ENCODE data around the gene STXBP6.

The STXBP6 gene

DNA sequence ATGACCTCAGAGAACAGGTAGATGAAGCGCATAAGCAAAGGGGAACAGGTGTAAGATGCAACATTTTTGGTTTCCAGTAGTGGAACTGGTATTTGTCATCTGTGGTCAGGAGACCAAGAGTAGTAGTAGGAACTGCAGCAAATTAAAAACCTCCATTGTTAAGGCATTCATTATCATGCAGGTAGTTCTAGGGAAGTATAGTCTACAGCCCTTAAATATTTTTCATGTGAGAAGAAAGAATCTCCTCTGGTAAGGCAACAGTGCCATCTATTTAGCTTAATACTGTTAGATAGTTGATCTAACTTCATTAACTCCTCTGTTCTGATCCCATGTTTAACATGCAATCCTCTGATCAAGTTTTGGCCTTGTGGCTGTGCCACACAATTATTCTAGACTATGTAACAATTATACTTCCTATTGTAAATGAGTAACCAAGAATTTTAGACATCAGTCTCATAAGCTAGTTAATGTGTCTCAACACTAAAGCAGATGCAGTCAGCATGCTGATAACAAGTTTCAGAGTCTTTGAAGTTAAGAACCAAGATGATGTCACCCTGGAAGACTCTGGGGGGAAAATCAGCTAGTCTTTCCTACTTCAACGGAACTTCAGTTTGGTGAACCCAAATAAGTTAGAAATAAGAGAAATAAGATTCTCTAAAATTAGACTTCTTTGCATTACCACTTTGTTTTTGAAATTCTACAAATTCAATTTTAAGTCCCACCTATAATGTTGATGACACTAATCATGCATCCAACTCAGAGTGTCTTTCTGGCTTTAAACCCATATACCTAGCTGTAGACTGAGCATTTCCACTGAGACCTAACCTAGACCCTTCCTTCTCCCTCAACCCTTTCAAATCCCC is 70.9 kb downstream of the STXBP6 start:
- no peak for DNase-seq (ENCODE audit: insufficient read length, low spot score)
- no peak for FAIRE-seq
- no peak for TF ChIP-seq CTCF (IDR thresholded peaks at IDR 0.05; ENCODE audit: insufficient read depth, missing control alignments)

- FAIRE-seq (no peak), DNase-seq (ENCODE audit: insufficient read length, low spot score) (no peak)
- TF ChIP-seq CTCF (IDR thresholded peaks at IDR 0.05; ENCODE audit: insufficient read depth, missing control alignments) = no peak
Observed at GRCh38 chr14:24976602-24977001, 73.3 kb downstream of the STXBP6 start.

DNA sequence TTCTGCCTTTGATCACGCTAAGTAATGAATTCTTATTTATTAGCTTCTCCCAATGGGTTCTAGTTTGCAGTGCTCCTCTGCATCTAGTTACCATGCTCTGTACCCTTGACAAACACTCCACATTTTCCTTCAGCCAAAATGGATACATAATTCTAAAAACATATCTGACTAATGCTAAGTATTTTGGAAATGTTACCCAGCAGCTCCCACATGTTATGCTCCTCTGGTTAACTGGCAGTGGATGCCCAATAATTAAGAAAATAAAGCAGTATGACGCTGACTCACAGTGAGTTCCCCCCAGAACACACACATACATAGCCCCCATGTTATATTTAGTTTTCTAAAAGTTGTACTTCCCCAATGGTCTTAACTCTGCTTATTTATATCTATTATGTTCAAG is 74.6 kb downstream of the STXBP6 start:
- DNase-seq (ENCODE audit: insufficient read length, low spot score) (no peak), FAIRE-seq (no peak)
- no peak for TF ChIP-seq CTCF (IDR thresholded peaks at IDR 0.05; ENCODE audit: insufficient read depth, missing control alignments)

DNA sequence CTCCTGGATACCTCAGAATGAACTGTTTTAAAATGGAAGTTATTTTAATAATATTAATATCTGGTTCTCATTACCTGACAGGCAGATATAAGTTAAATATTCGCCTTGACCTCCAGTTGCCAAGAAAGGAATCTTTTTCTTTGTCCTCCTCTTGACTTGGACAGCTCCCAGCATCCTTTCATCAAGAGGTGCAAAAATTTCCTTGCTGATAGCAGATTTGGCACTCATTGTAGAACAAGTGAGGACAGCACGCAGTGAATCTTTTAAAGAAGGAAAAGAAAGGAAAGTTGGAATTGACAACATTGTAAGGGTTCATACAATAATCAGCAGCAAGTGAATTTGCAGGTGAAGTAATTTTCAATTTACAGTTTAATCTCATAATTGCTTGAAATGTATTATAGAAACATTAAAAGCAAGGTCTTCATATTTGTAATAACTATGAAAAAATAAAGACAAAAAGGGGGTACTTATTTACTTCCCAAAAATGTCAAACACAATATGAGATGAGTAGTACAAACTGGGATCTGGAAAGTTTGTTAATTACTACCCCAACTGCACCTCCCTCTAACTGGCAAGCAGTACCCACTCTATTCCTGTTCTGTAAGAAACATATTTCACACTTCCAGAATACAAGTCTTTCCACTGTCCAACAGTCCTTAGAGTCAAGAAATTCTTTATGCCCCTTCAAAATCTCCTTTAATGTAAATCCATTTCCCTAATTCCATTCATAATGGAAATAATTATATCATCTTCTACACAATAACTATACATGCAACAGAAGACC is 75.2 kb downstream of the STXBP6 start:
- FAIRE-seq (no peak), DNase-seq (ENCODE audit: insufficient read length, low spot score) (no peak)
- TF ChIP-seq CTCF (IDR thresholded peaks at IDR 0.05; ENCODE audit: insufficient read depth, missing control alignments) = no peak

DNA sequence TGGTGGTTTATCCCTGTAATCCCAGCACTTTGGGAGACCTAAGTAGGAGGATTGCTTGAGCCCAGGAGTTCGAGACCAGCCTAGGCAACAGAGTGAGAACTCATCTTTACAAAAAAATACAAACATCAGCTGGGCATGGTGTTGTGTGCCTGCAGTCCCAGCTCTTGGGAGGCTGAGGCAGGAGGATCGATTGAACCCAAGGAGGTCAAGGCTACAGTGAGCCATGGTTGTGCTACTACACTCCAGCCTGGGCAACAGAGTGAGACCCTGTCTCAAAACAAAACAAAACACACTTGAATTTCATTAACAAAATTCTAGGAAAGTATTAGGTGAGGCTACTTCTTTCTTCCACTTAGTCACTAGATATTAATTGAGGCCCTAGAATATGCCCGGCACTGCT is 77.1 kb downstream of the STXBP6 start:
- no peak for FAIRE-seq
- DNase-seq (ENCODE audit: insufficient read length, low spot score) = no peak
- no peak for TF ChIP-seq CTCF (IDR thresholded peaks at IDR 0.05; ENCODE audit: insufficient read depth, missing control alignments)

- no peak for TF ChIP-seq CTCF (IDR thresholded peaks at IDR 0.05; ENCODE audit: insufficient read depth, missing control alignments)
- FAIRE-seq (no peak), DNase-seq (ENCODE audit: insufficient read length, low spot score) (no peak)
Observed at GRCh38 chr14:24971255-24971654, 78.7 kb downstream of the STXBP6 start.

GRCh38 chr14:24966579-24966964 is 83.4 kb downstream of the STXBP6 start:
- no peak for FAIRE-seq

More at GRCh38 chr14:24966579-24966964, 83.4 kb downstream of the STXBP6 start:
- no peak for DNase-seq (ENCODE audit: insufficient read length, low spot score)
- TF ChIP-seq CTCF (IDR thresholded peaks at IDR 0.05; ENCODE audit: insufficient read depth, missing control alignments) = no peak

Data from D721Med (cell line).